CD8-positive, alpha-beta memory T cell (primary cell): ENCODE data around the gene CDS1. TPM values are rescaled to one million over a fixed set of nuclear protein-coding genes. Genes with fewer than 3 reads are reported as not detected.
"Not testable (repeated sequence)": the region's sequence is repeated elsewhere in the genome, so short reads cannot be mapped to it uniquely, and the experiment has no call there.

Source experiments
- CTCF ChIA-PET: fragments of 350-600 bp; sonication (Branson Sonifier 250); formaldehyde crosslinking; loops from one replicate; lab custom pipeline; 2021; ENCODE audit warnings: antibody characterized with exemption; lab: Charles Lee
- POLR2A ChIA-PET: fragments of 350-600 bp; sonication (Branson Sonifier 250); formaldehyde crosslinking; loops from one replicate; lab custom pipeline; 2021; ENCODE audit warnings: antibody characterized with exemption; lab: Charles Lee
- DNase-seq, 5 donors: peaks; one replicate each; pipeline versions ENCODE4 v3.0.0 to v3.0.0-alpha.2; 2020 to 2022; ENCODE audit warnings: mixed read lengths in 1 of 5
- H3K27ac ChIP-seq: one replicate; pipeline ENCODE4 v1.7.0; 2013; ENCODE audit warnings: low read depth, mild to moderate bottlenecking, low read length, moderate library complexity
- H3K27me3 ChIP-seq: 2 replicates; pipeline ENCODE4 v1.7.0; 2013; ENCODE audit warnings: low read length, mild to moderate bottlenecking; ENCODE audit not compliant: insufficient read depth, poor library complexity, severe bottlenecking
- H3K36me3 ChIP-seq: 2 replicates; pipeline ENCODE4 v1.7.0; 2013; ENCODE audit warnings: mild to moderate bottlenecking, low read length, moderate library complexity; ENCODE audit not compliant: insufficient read depth
- H3K4me1 ChIP-seq: 2 replicates; pipeline ENCODE4 v1.7.0; 2013; ENCODE audit warnings: mild to moderate bottlenecking, low read length, moderate library complexity; ENCODE audit not compliant: insufficient read depth
- H3K4me3 ChIP-seq: 2 replicates; pipeline ENCODE4 v1.7.0; 2013; ENCODE audit warnings: mild to moderate bottlenecking, low read length
- H3K9me3 ChIP-seq: 2 replicates; pipeline ENCODE4 v1.7.0; 2013; ENCODE audit warnings: mild to moderate bottlenecking, low read length
- H3K27ac Mint-ChIP-seq, 8 donors: one replicate each; pipeline ENCODE4 v1.8.0; 2020 to 2021; ENCODE audit warnings: mixed read lengths in 8 of 8, mild to moderate bottlenecking in 6 of 8, inconsistent platforms in 3 of 8, moderate library complexity in 3 of 8
- H3K27me3 Mint-ChIP-seq, 2 donors: one replicate each; pipeline ENCODE4 v1.8.0; 2020 to 2021; ENCODE audit warnings: mixed read lengths in 2 of 2, mild to moderate bottlenecking in 1 of 2, moderate library complexity in 1 of 2
- H3K36me3 Mint-ChIP-seq, 3 donors: one replicate each; pipeline ENCODE4 v1.8.0; 2020 to 2021; ENCODE audit warnings: mixed read lengths in 3 of 3, inconsistent platforms in 1 of 3, mild to moderate bottlenecking in 1 of 3
- H3K4me1 Mint-ChIP-seq, 3 donors: one replicate each; pipeline ENCODE4 v1.8.0; 2020 to 2021; ENCODE audit warnings: mixed read lengths in 3 of 3, inconsistent platforms in 1 of 3, mild to moderate bottlenecking in 1 of 3
- H3K4me3 Mint-ChIP-seq, 7 donors: one replicate each; pipeline ENCODE4 v1.8.0; 2020 to 2021; ENCODE audit warnings: mixed read lengths in 7 of 7, mild to moderate bottlenecking in 6 of 7, moderate library complexity in 4 of 7, inconsistent platforms in 2 of 7
- H3K9me3 Mint-ChIP-seq, 5 donors: one replicate each; pipeline ENCODE4 v1.8.0; 2020 to 2022; ENCODE audit warnings: mixed read lengths in 5 of 5, mild to moderate bottlenecking in 3 of 5, moderate library complexity in 2 of 5, inconsistent platforms in 1 of 5
- polyA plus RNA-seq: library from polyadenylated mRNA; unstranded; fragments of 300-500 nt; fragmentation: Illumina TruSeq; gene quantifications from one replicate; pipeline ENCODE4 v1.2.3, GENCODE V29; 2021
- total RNA-seq, 2 experiments: library from RNA; stranded (reverse); gene quantifications; one replicate each; pipeline ENCODE4 v1.2.3, GENCODE V29; 2021

The CDS1 gene
- total and polyA plus RNA-seq, 3 experiments from 2014 or later = 0.20 to 0.44 (median 0.28) TPM

GRCh38 chr4:84680956-84681355 lies 98.0 kb downstream of the CDS1 start:
- H3K9me3 Mint-ChIP-seq = peaks cover 0 to 3% (median 0%) of the 10 kb centered on the region in 5 donors
- no peaks in the 10 kb centered on the region for H3K27me3 Mint-ChIP-seq
- Histone ChIP-seq H3K9me3 (no peaks in the 10 kb centered on the region), H3K36me3 (no peaks in the 10 kb centered on the region), H3K27me3 (no peaks in the 10 kb centered on the region), H3K4me3 (no peak overlapping the region), H3K27ac (no peak overlapping the region), H3K4me1 (no peaks in the 10 kb centered on the region)
- no peak overlapping the region for H3K27ac Mint-ChIP-seq
- H3K36me3 Mint-ChIP-seq = no peaks in the 10 kb centered on the region
- peaks cover 0 to 6% (median 0%) of the 10 kb centered on the region in 3 donors for H3K4me1 Mint-ChIP-seq
- no peak for DNase-seq
- ChIA-PET CTCF (no interaction called here), POLR2A (no interaction called here)
- H3K4me3 Mint-ChIP-seq = no peak overlapping the region

DNA sequence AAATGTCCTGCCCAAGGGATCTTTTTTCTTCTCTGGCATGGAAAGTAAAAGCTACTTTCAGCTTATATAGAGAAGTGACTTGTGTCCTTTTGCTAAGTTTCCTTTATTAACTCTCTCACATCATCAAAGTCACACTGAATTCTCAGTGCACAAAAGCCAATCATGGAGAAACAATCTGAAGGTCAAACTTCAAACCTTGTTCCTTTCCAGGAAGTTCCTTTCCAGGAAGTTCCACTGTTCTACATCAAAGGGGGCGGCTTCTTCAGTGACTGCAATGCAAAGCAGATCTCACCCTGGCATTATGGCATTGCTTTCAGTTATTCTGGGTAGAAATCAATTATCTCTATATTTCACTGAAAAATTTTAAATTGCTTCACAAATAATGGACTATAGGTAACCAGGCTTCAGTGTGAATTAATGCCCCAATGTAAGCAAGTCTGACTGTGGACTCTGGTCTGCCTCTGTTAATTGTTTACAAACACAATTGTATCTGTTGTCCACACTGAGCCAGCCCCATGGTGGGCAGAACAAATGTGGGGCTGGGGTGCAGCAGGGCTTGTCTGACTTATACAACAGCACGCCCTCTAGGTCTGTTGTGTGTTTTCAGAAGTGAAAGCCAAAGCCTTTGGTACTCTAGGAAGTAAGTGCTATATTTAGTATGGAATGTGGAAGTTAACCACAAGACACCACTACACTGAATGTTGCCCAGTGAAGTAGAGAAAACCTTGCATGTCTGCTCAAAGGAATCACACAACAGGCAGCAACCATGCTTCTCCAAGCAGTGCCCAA lies 98.8 kb downstream of the CDS1 start:
- H3K36me3 Mint-ChIP-seq = no peaks in the 10 kb centered on the region
- no peaks in the 10 kb centered on the region for H3K4me1 ChIP-seq
- H3K4me3 Mint-ChIP-seq = no peak overlapping the region
- H3K27ac Mint-ChIP-seq = no peak overlapping the region
- no peaks in the 10 kb centered on the region for H3K27me3 ChIP-seq
- ChIA-PET POLR2A (no interaction called here), CTCF (no interaction called here)
- no peaks in the 10 kb centered on the region for H3K9me3 ChIP-seq
- no peak overlapping the region for H3K27ac ChIP-seq
- H3K9me3 Mint-ChIP-seq = peaks cover 0 to 3% (median 0%) of the 10 kb centered on the region in 5 donors
- no peak overlapping the region for H3K4me3 ChIP-seq
- no peaks in the 10 kb centered on the region for H3K27me3 Mint-ChIP-seq
- H3K36me3 ChIP-seq = no peaks in the 10 kb centered on the region
- no peak for DNase-seq
- H3K4me1 Mint-ChIP-seq = peaks cover 0 to 6% (median 0%) of the 10 kb centered on the region in 3 donors

- H3K4me3 Mint-ChIP-seq, H3K27ac Mint-ChIP-seq, H3K4me3 ChIP-seq, CTCF ChIA-PET, H3K4me1 ChIP-seq, H3K9me3 Mint-ChIP-seq, H3K36me3 ChIP-seq, H3K36me3 Mint-ChIP-seq, H3K4me1 Mint-ChIP-seq, H3K27ac ChIP-seq, H3K27me3 ChIP-seq, DNase-seq, H3K9me3 ChIP-seq, POLR2A ChIA-PET, H3K27me3 Mint-ChIP-seq: not testable (repeated sequence)
Measured at GRCh38 chr4:84682661-84683060, 99.7 kb downstream of the CDS1 start.

DNA sequence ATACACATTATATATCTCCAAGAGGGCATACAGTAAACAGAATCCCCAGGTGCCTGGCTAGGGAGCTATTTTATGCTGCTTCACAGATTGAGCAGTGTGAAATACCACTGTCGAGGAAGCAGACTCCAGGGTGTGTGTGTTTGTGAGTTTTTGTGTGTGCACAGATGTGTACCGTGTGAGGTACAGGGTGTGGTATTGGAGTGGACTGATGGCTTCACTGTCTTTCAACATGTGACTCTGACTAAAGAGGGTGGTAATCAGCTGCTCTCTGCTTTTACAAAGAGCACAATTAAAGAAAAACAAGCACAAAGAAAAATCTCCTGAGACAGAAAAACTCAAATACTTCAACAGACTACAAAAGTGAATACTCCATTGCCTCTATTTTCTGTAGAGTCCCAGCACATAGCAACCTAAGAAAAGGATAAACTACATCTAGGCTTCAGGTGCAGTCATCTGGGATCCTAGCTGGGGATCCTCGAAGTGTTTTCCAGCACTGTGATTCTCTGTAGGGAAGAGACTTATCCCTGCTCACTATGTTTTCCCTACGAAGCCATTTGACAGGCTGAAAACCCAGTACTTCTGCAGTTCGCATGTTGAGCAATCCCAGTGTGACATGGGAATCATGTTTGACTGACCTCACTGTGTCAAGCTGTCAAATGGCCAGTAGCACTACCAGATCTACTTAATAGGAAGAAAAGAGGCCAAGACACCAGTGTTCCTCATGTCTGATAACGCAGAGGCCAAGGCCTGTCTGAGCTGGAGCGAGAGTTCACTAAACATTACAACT lies 100.3 kb downstream of the CDS1 start:
- no peaks in the 10 kb centered on the region for H3K9me3 ChIP-seq
- no peak overlapping the region for H3K4me3 ChIP-seq
- DNase-seq = no peak
- no peaks in the 10 kb centered on the region for H3K27me3 ChIP-seq
- no peaks in the 10 kb centered on the region for H3K36me3 ChIP-seq
- H3K4me1 ChIP-seq = no peaks in the 10 kb centered on the region
- ChIA-PET CTCF (no interaction called here), POLR2A (no interaction called here)
- H3K27ac ChIP-seq = no peak overlapping the region
- no peaks in the 10 kb centered on the region for H3K36me3 Mint-ChIP-seq
- H3K27ac Mint-ChIP-seq = no peak overlapping the region
- peaks cover 0 to 6% (median 0%) of the 10 kb centered on the region in 3 donors for H3K4me1 Mint-ChIP-seq
- H3K9me3 Mint-ChIP-seq = peaks cover 0 to 3% (median 0%) of the 10 kb centered on the region in 5 donors
- H3K4me3 Mint-ChIP-seq = no peak overlapping the region
- H3K27me3 Mint-ChIP-seq = no peaks in the 10 kb centered on the region

- peaks cover 0 to 6% (median 0%) of the 10 kb centered on the region in 3 donors for H3K4me1 Mint-ChIP-seq
- peaks cover 0 to 2% (median 0%) of the 10 kb centered on the region in 5 donors for H3K9me3 Mint-ChIP-seq
- no peak overlapping the region for H3K4me3 Mint-ChIP-seq
- H3K27ac Mint-ChIP-seq = no peak overlapping the region
- no peak overlapping the region for H3K4me3 ChIP-seq
- CTCF ChIA-PET = no interaction called here
- no peak for DNase-seq
- H3K27me3 ChIP-seq = no peaks in the 10 kb centered on the region
- H3K36me3 ChIP-seq = no peaks in the 10 kb centered on the region
- POLR2A ChIA-PET = no interaction called here
- H3K4me1 ChIP-seq = no peaks in the 10 kb centered on the region
- no peaks in the 10 kb centered on the region for H3K9me3 ChIP-seq
- H3K36me3 Mint-ChIP-seq = no peaks in the 10 kb centered on the region
- H3K27ac ChIP-seq = no peak overlapping the region
- no peaks in the 10 kb centered on the region for H3K27me3 Mint-ChIP-seq
Measured at GRCh38 chr4:84684361-84684760, 101.4 kb downstream of the CDS1 start.

DNA sequence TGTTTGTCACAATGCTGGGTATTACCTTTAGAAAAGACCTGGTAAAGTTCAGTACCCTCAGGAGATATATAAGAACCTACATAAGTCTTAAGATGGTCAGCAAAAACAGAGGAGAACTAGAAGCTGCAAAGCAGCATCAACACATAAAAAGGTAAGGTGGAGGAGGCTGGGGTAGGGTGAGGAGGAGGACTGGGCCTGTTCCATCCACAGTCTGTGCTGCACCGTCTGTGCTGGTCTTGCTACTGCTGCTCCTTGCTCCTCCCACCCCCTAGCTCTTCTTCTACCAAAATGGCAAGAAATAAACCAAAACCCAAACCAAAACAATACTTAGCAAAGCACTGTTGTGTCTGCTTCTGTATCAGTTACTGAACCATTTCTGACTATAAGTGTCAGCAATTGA lies 102.2 kb downstream of the CDS1 start:
- no peaks in the 10 kb centered on the region for H3K27me3 ChIP-seq
- no peaks in the 10 kb centered on the region for H3K4me1 ChIP-seq
- Mint-ChIP-seq H3K4me1 (peaks cover 0 to 6% (median 0%) of the 10 kb centered on the region in 3 donors), H3K27me3 (no peaks in the 10 kb centered on the region), H3K36me3 (no peaks in the 10 kb centered on the region), H3K27ac (no peak overlapping the region), H3K4me3 (no peak overlapping the region), H3K9me3 (no peaks in the 10 kb centered on the region)
- POLR2A ChIA-PET = no interaction called here
- no peak overlapping the region for H3K27ac ChIP-seq
- H3K36me3 ChIP-seq = no peaks in the 10 kb centered on the region
- no peak for DNase-seq
- no peaks in the 10 kb centered on the region for H3K9me3 ChIP-seq
- H3K4me3 ChIP-seq = no peak overlapping the region
- CTCF ChIA-PET = no interaction called here

- Mint-ChIP-seq H3K27ac (no peak overlapping the region), H3K4me3 (no peak overlapping the region), H3K4me1 (no peaks in the 10 kb centered on the region), H3K9me3 (no peaks in the 10 kb centered on the region), H3K36me3 (no peaks in the 10 kb centered on the region), H3K27me3 (peaks cover 0 to 1% of the 10 kb centered on the region in 2 donors)
- H3K36me3 ChIP-seq = no peaks in the 10 kb centered on the region
- ChIA-PET POLR2A (no interaction called here), CTCF (no interaction called here)
- H3K27me3 ChIP-seq = no peaks in the 10 kb centered on the region
- no peaks in the 10 kb centered on the region for H3K9me3 ChIP-seq
- no peak overlapping the region for H3K27ac ChIP-seq
- DNase-seq = no peak
- no peaks in the 10 kb centered on the region for H3K4me1 ChIP-seq
- H3K4me3 ChIP-seq = no peak overlapping the region
Measured at GRCh38 chr4:84688605-84689004, 105.7 kb downstream of the CDS1 start.

DNA sequence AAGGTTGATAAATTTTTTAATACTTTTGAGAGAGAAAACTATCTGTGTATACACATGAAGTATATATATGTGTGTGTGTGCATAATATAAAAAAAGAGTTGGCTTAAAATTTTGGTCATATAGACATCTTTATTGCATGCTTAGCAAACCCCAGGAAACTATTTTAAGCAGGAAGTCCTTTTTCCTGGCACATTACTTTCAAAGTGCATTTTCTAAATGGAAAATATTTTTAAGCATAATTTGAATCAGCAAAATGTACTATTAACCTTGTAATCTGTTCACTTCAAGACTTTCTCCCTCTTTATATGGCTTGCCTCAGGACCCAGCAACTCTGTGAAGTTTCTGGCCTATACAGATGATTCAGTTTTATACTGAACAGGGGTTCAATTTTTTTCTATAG lies 106.3 kb downstream of the CDS1 start:
- peaks cover 0 to 1% of the 10 kb centered on the region in 2 donors for H3K27me3 Mint-ChIP-seq
- POLR2A ChIA-PET = no interaction called here
- CTCF ChIA-PET = no interaction called here

More for the DNA sequence above, 106.3 kb downstream of the CDS1 start:
- no peaks in the 10 kb centered on the region for H3K9me3 ChIP-seq
- H3K4me1 ChIP-seq = no peaks in the 10 kb centered on the region
- no peak overlapping the region for H3K27ac ChIP-seq
- Mint-ChIP-seq H3K4me1 (no peaks in the 10 kb centered on the region), H3K27ac (no peak overlapping the region), H3K9me3 (no peaks in the 10 kb centered on the region), H3K36me3 (no peaks in the 10 kb centered on the region), H3K4me3 (no peak overlapping the region)
- no peaks in the 10 kb centered on the region for H3K27me3 ChIP-seq
- DNase-seq = no peak
- H3K36me3 ChIP-seq = no peaks in the 10 kb centered on the region
- no peak overlapping the region for H3K4me3 ChIP-seq
